Stomach smooth muscle (tissue), 2 donors: ENCODE measurements around the gene ZFAND3.

ENCODE experiments used
- H3K27ac ChIP-seq: one replicate; pipeline ENCODE4 v1.7.0; 2013; ENCODE audit warnings: mild to moderate bottlenecking, low read length, inconsistent platforms
- H3K27me3 ChIP-seq, 2 donors: one replicate each; pipeline ENCODE4 v1.7.0; 2013; ENCODE audit warnings: low read length in 2 of 2; ENCODE audit not compliant: insufficient read depth in 2 of 2, control insufficient read depth in 1 of 2
- H3K36me3 ChIP-seq, 2 donors: one replicate each; pipeline ENCODE4 v1.7.0; 2013; ENCODE audit warnings: low read length in 2 of 2; ENCODE audit not compliant: control insufficient read depth in 2 of 2, insufficient read depth in 2 of 2
- H3K4me1 ChIP-seq: one replicate; pipeline ENCODE4 v1.7.0; 2013; ENCODE audit warnings: low read length; ENCODE audit not compliant: control insufficient read depth, insufficient read depth
- H3K4me3 ChIP-seq, 2 donors: one replicate each; pipeline ENCODE4 v1.7.0; 2013; ENCODE audit warnings: low read length in 2 of 2
- H3K9ac ChIP-seq, 2 donors: one replicate each; pipeline ENCODE4 v1.7.0; 2013; ENCODE audit warnings: low read length in 2 of 2, mild to moderate bottlenecking in 1 of 2
- H3K9me3 ChIP-seq, 2 donors: one replicate each; pipeline ENCODE4 v1.7.0; 2013; ENCODE audit warnings: low read length in 2 of 2; ENCODE audit not compliant: control insufficient read depth in 2 of 2
- donor health status: healthy.
- donor health status: Pancreatic carcinoma.

The ZFAND3 gene

DNA sequence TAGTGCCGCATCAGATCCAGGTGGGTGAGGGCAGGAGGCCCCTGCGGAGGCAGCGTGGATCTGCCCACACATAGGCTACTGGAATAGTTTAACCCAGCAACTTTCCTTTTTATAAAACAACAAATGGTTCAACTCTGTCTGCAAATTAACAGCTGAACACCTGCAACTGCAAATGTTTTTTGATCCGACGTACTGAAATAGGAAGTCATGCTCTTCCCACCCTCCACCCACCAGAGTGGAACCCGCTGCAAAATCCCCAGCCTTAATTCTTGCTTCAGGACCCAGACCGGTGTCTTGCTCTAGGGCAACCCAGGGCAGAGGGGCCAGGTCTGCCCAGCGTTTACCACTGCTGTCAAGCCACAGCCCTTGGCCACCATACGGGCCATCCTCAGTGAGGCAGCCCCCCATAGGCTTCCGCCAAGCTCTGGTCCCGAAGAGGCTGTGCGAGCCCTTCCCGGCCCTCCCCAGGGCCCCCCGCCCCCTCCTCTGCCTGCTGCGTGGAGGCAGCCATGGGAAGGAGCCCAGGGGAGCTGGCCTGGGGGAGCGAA is 334.3 kb downstream of the ZFAND3 start:
- Histone ChIP-seq H3K4me3 (no peak overlapping the region), H3K4me1 (peaks cover 13% of the 10 kb centered on the region), H3K27ac (no peak overlapping the region), H3K27me3 (no peaks in the 10 kb centered on the region), H3K9me3 (no peaks in the 10 kb centered on the region), H3K36me3 (peaks cover 5 to 7% of the 10 kb centered on the region in 2 donors), H3K9ac (no peak overlapping the region)

DNA sequence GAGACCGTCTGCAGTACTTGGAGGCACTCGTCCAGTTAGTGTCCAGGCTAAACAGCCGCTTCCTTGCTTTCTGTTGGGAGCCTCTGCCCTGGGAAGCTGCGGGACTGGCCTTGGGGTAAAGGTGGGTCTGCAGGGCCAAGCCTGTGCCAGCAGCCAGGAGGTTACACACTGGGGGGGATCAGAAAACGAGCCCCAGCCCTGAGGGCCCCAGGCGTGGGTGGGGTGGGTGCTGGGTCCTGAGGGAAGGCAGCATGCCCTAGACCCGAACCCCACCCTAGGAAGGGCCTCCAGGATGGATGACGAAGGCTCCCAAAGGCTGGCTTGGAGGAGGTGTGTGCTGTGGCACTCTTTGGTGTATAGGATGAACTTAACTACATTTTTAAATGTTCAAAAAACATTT is 335.2 kb downstream of the ZFAND3 start:
- Histone ChIP-seq H3K4me1 (peaks cover 6% of the 10 kb centered on the region), H3K27me3 (no peaks in the 10 kb centered on the region), H3K27ac (no peak overlapping the region), H3K9ac (no peak overlapping the region), H3K9me3 (no peaks in the 10 kb centered on the region), H3K4me3 (no peak overlapping the region), H3K36me3 (peaks cover 5 to 7% of the 10 kb centered on the region in 2 donors)

DNA sequence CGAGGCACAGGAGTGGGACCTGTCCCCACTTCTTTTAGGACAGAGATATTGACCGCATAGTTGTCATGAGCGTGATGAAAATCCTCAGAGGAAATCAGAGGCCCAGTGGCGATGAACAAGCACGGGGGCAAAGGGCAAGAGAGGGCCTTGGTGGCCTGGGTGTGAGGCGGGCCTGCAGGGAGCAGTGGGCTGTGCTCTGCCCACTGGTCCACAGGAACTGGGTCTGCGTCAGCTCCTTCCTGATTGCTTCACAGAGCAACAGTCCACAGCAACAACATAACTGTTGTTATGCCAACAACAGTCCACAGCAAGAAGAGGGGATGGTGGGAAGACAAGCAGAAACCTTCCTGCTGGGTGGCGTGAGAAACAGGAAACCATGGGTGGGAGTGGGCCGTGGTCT is 335.6 kb downstream of the ZFAND3 start:
- no peak overlapping the region for H3K27ac ChIP-seq
- H3K36me3 ChIP-seq = peaks cover 5 to 8% of the 10 kb centered on the region in 2 donors

DNA sequence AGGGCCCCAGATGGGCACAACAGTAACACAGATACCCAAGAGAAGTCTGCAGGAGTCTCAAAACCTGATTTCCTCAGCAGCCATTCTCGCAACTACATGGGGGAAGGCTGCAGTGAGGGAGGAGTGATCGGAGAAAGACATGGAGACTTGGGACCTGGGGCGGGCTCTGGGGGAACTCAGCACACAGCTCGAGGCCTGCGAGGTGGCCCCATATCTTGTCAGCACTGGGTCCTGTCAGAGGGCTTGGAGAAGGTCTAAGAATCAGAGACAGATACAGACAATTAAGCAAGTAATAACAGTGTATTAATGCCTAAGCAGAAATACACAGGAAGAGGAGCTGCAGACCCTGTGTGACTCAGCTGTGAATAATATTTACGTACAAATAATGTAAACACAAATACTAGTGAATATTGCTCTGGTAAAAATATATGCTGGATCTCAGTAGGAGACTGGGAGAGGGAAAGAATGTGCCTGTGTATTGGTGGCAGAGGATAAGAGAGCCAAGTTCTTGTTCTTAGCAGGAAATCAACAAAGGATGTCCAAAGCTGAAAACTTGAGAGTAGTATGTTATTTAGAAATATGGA is 336.2 kb downstream of the ZFAND3 start:
- Histone ChIP-seq H3K9me3 (no peaks in the 10 kb centered on the region), H3K4me1 (peaks cover 4% of the 10 kb centered on the region), H3K36me3 (peaks cover 5 to 9% of the 10 kb centered on the region in 2 donors), H3K9ac (no peak overlapping the region), H3K4me3 (no peak overlapping the region), H3K27ac (no peak overlapping the region), H3K27me3 (no peaks in the 10 kb centered on the region)

More for the DNA sequence above, 335.6 kb downstream of the ZFAND3 start:
- Histone ChIP-seq H3K9ac (no peak overlapping the region), H3K9me3 (no peaks in the 10 kb centered on the region), H3K4me1 (peaks cover 4% of the 10 kb centered on the region), H3K4me3 (no peak overlapping the region), H3K27me3 (no peaks in the 10 kb centered on the region)

DNA sequence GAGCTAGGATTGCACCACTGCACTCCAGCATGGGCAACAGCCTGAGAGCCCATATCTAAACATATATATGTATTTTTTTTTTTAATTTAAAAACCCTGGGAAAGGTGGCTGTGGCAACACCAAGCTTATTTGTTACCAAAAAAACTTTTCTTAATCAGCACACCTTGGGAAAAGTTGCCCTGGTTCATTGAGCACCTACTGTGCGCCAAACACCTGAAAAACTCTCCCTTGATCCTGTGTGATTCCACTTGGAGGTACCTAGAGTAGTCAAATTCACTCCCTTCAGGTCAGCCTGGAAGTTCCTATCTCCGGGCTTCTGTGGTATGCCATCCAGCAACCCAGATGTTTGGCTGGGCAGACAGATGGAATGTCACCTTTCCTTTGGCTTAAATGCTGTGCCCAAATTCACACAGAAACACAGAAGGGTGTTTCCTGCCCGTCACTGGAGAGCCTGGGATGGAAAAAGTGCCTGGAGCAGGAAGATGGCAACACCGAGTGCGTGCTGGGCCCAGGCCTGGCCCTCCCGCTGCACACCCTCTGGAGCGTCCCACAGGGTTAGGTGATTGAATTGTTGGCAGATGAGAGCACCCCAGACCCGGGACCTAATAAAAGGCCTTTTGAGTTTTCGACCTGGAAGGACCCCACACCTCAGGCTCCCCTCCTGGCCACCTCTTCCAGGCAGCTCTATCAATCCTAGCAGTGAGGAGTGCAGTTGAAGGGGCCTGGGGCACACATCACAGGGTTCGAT is 337.5 kb downstream of the ZFAND3 start:
- no peaks in the 10 kb centered on the region for H3K27me3 ChIP-seq
- H3K4me3 ChIP-seq = no peak overlapping the region
- no peak overlapping the region for H3K9ac ChIP-seq
- H3K27ac ChIP-seq = no peak overlapping the region
- H3K36me3 ChIP-seq = peaks cover 5 to 12% of the 10 kb centered on the region in 2 donors
- no peaks in the 10 kb centered on the region for H3K9me3 ChIP-seq
- peaks cover 4% of the 10 kb centered on the region for H3K4me1 ChIP-seq

DNA sequence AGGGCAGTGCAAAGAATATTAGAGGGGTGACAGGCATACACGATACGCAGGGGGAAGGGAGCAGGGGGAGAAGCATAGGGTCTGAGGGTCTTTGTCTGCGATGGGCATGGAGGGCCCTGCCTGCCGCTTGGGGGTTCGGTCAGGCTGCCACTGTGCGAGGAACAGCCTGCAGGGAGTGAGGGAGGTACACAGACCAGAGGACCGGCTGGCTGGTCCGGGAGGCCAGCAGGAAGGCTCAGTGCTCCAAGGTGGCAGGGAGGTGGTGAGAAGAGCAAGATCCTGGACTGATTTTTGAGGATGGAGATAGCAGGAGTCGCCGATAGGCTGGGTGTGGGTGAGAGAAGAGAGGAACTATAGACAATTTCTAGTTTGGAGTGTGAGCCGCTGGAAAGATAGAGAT is 338.4 kb downstream of the ZFAND3 start:
- Histone ChIP-seq H3K27me3 (no peaks in the 10 kb centered on the region), H3K4me3 (no peak overlapping the region), H3K9me3 (no peaks in the 10 kb centered on the region), H3K36me3 (peaks cover 1 to 10% of the 10 kb centered on the region in 2 donors), H3K9ac (no peak overlapping the region), H3K27ac (no peak overlapping the region), H3K4me1 (peaks cover 4% of the 10 kb centered on the region)

DNA sequence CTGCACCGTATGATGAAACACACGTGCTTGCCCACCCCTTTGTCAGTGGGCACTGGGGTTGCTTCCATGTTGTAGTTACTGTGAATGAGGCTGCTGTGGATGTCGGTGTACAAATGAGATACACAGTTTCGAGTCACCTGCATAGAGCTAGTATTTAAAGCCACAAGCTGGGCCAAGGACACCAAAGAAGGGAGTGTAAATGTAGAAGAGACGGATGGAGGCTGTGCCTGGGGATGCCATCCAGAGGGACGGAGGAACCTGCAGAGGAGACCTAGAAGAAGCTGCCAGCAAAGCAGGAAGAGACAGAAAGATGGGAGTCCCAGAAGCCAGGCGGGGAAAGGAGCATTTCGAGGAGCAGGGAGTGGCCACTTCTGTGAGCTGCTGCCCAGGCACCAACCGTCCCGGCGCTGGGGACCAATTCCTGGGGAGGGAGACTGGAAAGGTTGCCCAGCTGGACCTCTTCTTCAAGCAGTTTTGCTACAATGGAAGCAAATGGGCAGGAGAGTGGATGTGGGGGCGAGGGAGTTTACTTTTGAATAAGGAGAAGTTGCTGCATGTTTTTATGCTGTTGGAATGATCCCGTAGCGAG is 339.3 kb downstream of the ZFAND3 start:
- H3K4me3 ChIP-seq = no peak overlapping the region
- H3K27me3 ChIP-seq = no peaks in the 10 kb centered on the region
- H3K36me3 ChIP-seq = peaks cover 0 to 7% of the 10 kb centered on the region in 2 donors
- no peak overlapping the region for H3K27ac ChIP-seq
- H3K9me3 ChIP-seq = no peaks in the 10 kb centered on the region
- no peak overlapping the region for H3K9ac ChIP-seq
- peaks cover 4% of the 10 kb centered on the region for H3K4me1 ChIP-seq

DNA sequence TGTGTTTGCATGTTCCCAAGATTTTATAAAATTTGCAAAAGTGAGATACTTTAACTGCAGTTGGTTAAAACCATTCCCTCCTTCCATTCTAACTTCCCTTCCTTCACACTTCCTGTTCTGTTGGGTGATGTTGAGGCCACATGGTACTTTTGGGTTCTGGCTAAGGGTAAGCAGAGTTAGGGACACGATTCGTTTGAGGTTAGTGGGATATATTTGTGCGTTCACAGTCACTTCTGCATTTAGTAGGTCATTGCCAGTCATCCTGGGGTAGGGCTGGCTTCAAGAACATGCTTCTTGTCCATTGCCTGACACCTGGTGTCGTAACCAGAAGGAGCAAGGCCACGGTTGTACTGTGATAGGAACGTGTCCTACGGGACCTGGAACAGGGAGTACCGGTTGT is 340.1 kb downstream of the ZFAND3 start:
- H3K27ac ChIP-seq = no peak overlapping the region
- no peaks in the 10 kb centered on the region for H3K9me3 ChIP-seq
- no peak overlapping the region for H3K9ac ChIP-seq
- no peak overlapping the region for H3K4me3 ChIP-seq
- H3K27me3 ChIP-seq = no peaks in the 10 kb centered on the region
- H3K4me1 ChIP-seq = peaks cover 4% of the 10 kb centered on the region
- H3K36me3 ChIP-seq = peaks cover 0 to 7% of the 10 kb centered on the region in 2 donors

DNA sequence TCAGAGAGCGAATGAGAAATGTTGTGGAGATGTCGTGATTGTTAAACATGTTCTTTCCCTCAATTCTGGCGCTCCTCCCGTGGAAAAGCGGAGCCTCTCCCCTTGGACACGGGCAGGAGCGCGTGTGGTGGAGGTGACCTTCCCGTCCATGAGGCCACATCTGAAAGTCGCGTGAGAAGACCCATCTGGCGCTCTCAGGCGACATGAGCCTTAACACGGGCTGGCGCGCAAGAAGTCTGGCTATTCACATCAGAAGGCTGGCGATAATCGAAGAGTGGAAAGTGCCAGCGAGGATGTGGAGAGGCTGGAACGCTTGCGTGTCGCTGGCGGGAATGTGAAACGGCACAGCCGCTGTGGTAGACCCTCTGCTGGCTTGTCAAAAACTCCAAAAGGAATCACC is 341.3 kb downstream of the ZFAND3 start:
- Histone ChIP-seq H3K36me3 (peaks cover 0 to 7% of the 10 kb centered on the region in 2 donors), H3K27ac (no peak overlapping the region), H3K27me3 (no peaks in the 10 kb centered on the region), H3K4me1 (no peaks in the 10 kb centered on the region), H3K9me3 (no peaks in the 10 kb centered on the region), H3K9ac (no peak overlapping the region), H3K4me3 (no peak overlapping the region)

DNA sequence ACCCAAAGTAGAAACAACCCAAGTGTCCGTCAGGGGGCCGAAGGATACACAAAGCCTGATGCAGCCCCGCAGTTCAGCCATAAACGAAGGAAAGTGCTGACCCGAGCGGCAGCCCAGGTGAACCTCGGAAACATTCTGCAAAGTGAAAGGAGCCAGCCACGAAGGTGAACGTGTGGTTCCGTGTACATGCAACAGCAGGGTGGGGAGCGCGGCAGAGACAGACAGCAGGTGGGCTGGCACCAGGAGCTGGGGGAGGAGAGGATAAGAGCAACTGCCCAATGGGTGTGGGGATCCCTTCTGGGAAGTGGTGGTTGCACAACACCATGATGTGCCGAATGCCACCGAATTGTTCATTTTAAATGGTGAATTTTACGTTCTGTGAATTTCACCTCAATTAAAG is 341.8 kb downstream of the ZFAND3 start:
- no peaks in the 10 kb centered on the region for H3K27me3 ChIP-seq
- H3K4me3 ChIP-seq = no peak overlapping the region
- H3K36me3 ChIP-seq = peaks cover 0 to 7% of the 10 kb centered on the region in 2 donors
- H3K9ac ChIP-seq = no peak overlapping the region
- H3K9me3 ChIP-seq = no peaks in the 10 kb centered on the region
- no peaks in the 10 kb centered on the region for H3K4me1 ChIP-seq
- no peak overlapping the region for H3K27ac ChIP-seq
